ENCODE measurements around the gene PDHX. TPM values are rescaled to one million over a fixed set of nuclear protein-coding genes. Genes with fewer than 3 reads are reported as not detected.

PDHX gene
- total RNA-seq, 1 experiment from 2014 or later: 99.9 TPM

- Histone ChIP-seq H3K27me3 (replicated peaks; ENCODE audit: insufficient read depth, low read depth, low read length, poor library complexity) (no peaks in the 10 kb centered on the region), H3K9me3 (ENCODE audit: low read depth, low read length, poor library complexity, severe bottlenecking) (no peaks in the 10 kb centered on the region), H3K27ac (ENCODE audit: low read depth, low read length, poor library complexity, severe bottlenecking) (no peak overlapping the region), H3K4me1 (ENCODE audit: insufficient read depth, low read length, poor library complexity, severe bottlenecking) (no peaks in the 10 kb centered on the region), H3K4me3 (ENCODE audit: low read depth, low read length, poor library complexity, severe bottlenecking) (no peak overlapping the region), H3K36me3 (ENCODE audit: insufficient read depth, low read length, poor library complexity, severe bottlenecking) (peaks cover 14% of the 10 kb centered on the region)
- POLR2A ChIA-PET (ENCODE audit: low non-redundant PET): no interaction called here
- TF ChIP-seq EZH2 (IDR thresholded peaks at IDR 0.05; ENCODE audit: borderline replicate concordance, low read depth, low read length, poor library complexity, severe bottlenecking) (no peak), CTCF (conservative IDR thresholded peaks at IDR 0.05; ENCODE audit: low read depth, low read length) (no peak)
- BruUV-seq (replicated peaks): no TSS peak
- intact Hi-C loops (cut with micrococcal nuclease; ENCODE audit: unreplicated experiment): no loop called here
- CTCF ChIA-PET: no interaction called here
- DNase-seq (ENCODE audit: low spot score): no peak
These were observed 43.9 kb downstream of the PDHX start for GRCh38 chr11:34960277-34960676.

GRCh38 chr11:34962034-34962433 is 45.6 kb downstream of the PDHX start:
- no peaks in the 10 kb centered on the region for H3K9me3 ChIP-seq (ENCODE audit: low read depth, low read length, poor library complexity, severe bottlenecking)
- no peak for TF ChIP-seq CTCF (conservative IDR thresholded peaks at IDR 0.05; ENCODE audit: low read depth, low read length)
- TF ChIP-seq EZH2 (IDR thresholded peaks at IDR 0.05; ENCODE audit: borderline replicate concordance, low read depth, low read length, poor library complexity, severe bottlenecking): no peak
- intact Hi-C loops (cut with micrococcal nuclease; ENCODE audit: unreplicated experiment): no loop called here
- H3K4me3 ChIP-seq (ENCODE audit: low read depth, low read length, poor library complexity, severe bottlenecking): no peak overlapping the region
- no peaks in the 10 kb centered on the region for H3K27me3 ChIP-seq (replicated peaks; ENCODE audit: insufficient read depth, low read depth, low read length, poor library complexity)
- H3K4me1 ChIP-seq (ENCODE audit: insufficient read depth, low read length, poor library complexity, severe bottlenecking): no peaks in the 10 kb centered on the region
- no TSS peak for BruUV-seq (replicated peaks)
- H3K27ac ChIP-seq (ENCODE audit: low read depth, low read length, poor library complexity, severe bottlenecking): no peak overlapping the region
- ChIA-PET POLR2A (ENCODE audit: low non-redundant PET) (no interaction called here), CTCF (no interaction called here)
- no peak for DNase-seq (ENCODE audit: low spot score)
- H3K36me3 ChIP-seq (ENCODE audit: insufficient read depth, low read length, poor library complexity, severe bottlenecking): peaks cover 20% of the 10 kb centered on the region

- ChIA-PET POLR2A (ENCODE audit: low non-redundant PET) (no interaction called here), CTCF (no interaction called here)
- peaks cover 22% of the 10 kb centered on the region for H3K36me3 ChIP-seq (ENCODE audit: insufficient read depth, low read length, poor library complexity, severe bottlenecking)
- H3K27me3 ChIP-seq (replicated peaks; ENCODE audit: insufficient read depth, low read depth, low read length, poor library complexity): no peaks in the 10 kb centered on the region
- H3K4me3 ChIP-seq (ENCODE audit: low read depth, low read length, poor library complexity, severe bottlenecking): no peak overlapping the region
- H3K4me1 ChIP-seq (ENCODE audit: insufficient read depth, low read length, poor library complexity, severe bottlenecking): no peaks in the 10 kb centered on the region
- H3K27ac ChIP-seq (ENCODE audit: low read depth, low read length, poor library complexity, severe bottlenecking): no peak overlapping the region
- no peak for DNase-seq (ENCODE audit: low spot score)
- no TSS peak for BruUV-seq (replicated peaks)
- no peaks in the 10 kb centered on the region for H3K9me3 ChIP-seq (ENCODE audit: low read depth, low read length, poor library complexity, severe bottlenecking)
- intact Hi-C loops (cut with micrococcal nuclease; ENCODE audit: unreplicated experiment): no loop called here
- TF ChIP-seq CTCF (conservative IDR thresholded peaks at IDR 0.05; ENCODE audit: low read depth, low read length) (no peak), EZH2 (IDR thresholded peaks at IDR 0.05; ENCODE audit: borderline replicate concordance, low read depth, low read length, poor library complexity, severe bottlenecking) (no peak)
These were observed 46.9 kb downstream of the PDHX start for GRCh38 chr11:34963351-34963750.
